AG08395 (cell line): ENCODE results near the gene KDM5B.
A peak's percentile ranks its signal among the peaks of the same experiment; 100 is the strongest.
"Not testable (repeated sequence)": the region's sequence is repeated elsewhere in the genome, so short reads cannot be mapped to it uniquely, and the experiment has no call there.

Experiments used
- DNase-seq: peaks from one replicate; pipeline ENCODE4 v3.0.0; 2012; ENCODE audit warnings: mixed read lengths, low spot score

Gene KDM5B

GRCh38 chr1:202812176-202813026 lies 4.2 kb upstream of the KDM5B start:
- DNase-seq: no peak

- DNase-seq: no peak
Observed at GRCh38 chr1:202811296-202812175, 3.3 kb upstream of the KDM5B start.

GRCh38 chr1:202810615-202811295 lies 2.5 kb upstream of the KDM5B start, which contains the start of gene PCAT6:
PCAT6 (plus strand) TSS chr1:202810954.
- DNase-seq: peak; percentile 96

DNA sequence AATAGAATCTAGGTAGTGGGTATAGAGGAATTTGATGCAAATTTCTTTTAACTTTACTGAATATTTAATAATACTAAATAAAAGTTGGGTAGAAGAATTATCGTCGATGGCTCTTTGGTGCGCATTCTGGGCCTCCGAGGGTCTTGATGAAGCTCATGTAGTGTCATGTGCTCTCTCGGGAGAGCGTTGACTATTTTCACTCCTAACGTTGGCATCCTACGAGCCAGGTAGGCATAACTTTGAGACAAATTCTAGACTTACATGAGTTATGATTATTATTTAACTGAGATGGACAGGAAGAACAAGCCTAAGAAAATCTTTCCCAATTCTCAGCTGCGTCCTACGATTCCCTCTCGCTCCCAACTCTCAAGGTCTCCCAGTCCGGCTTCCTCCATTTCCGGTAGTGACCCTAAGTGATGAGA lies 2.0 kb upstream of the KDM5B start:
- no peak for DNase-seq

GRCh38 chr1:202809597-202810159 lies 1.5 kb upstream of the KDM5B start:
- no peak for DNase-seq

- DNase-seq: peak; percentile 62
Observed at GRCh38 chr1:202807451-202807925, 733 bp downstream of the KDM5B start.

DNA sequence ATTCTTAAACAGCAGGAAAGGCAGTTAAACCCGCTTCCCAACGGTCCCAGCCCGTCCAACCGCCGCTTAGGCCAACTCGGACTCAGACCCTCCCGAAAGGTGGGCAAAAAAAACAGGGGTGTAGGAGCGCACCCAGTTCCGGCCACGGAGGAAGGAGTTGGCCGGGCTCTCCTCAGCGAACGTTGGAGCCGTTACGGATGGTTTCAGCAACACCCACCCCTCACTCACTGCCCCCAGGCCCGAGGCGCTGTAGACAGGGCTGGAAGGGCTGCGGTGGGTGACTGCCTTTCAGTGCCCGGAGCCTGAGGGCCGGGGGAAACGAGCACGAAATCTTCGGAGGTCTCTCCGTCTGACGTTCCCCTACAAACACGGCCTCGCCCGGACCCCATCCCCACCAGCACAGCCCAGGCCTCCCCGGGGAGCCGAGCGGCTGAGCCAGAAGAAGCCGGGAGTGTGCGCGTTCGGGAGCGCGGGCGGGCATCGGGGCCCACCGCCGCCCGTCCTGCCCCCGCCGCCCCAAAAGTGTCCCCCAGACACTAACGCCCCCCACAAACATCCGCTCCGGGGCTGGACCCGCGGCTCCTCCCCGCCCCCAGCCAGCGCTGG lies 1.3 kb downstream of the KDM5B start:
- no peak for DNase-seq

DNA sequence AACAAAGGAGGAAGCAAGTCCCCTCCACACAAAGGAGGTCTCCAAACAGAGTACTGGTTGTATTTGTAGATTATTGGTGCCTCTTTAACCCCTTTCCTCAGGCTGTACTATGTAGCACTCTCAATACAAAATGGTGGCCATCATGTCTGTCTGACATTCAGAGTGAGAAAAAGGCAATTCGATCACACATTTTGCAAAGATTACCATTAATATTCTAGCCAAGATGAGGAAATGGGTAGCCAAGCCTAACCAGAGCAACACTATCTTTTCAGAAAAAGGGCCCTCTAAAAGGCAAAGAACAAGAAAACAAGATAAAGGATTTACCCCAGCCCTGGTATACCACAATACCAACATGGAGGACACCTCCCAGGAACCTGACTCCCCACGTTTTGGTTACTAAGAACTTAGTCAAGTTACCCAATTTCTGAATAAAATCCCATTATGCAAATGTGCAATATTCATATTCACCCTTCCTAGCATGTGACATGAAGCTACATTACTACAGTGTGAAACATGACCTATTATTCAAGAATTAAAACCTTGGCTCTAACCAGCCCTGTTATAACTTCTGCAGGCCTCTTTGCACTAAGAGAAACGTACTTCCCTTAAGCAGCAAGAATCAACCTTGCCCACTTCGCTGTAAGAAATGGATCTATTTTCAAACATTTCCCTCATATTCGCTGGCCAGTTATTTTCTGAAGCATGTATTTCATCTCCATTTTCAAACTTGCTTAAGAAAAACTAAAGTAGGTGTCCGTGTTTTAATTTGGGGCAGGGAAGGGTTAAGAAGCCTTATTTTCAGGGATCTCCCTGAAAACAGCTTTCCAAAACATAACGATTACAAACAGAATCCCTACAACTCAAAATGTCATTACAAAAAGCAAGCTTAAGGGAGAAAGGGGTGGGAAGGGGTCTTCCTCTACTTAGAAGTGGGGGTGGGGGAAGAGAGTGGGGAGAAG lies 2.1 kb downstream of the KDM5B start:
- DNase-seq: no peak

DNA sequence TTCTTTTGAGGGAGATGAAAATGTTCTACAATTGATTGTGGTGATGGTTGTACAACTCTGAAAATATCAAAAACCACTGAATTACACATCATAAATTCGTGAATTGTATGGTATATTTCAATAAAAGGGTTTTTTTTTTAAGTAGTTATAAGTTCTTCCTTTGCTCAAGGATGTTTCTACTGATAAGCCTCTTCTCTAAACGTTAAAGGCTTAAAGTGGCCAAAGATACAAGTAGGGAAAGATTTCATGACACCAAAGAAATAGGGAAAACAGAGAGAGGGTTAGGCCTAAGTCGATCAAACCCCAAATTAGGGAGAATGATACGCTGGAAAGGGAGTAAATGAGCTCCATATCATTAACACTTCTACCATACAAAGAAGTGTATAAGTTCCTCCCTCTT lies 4.1 kb downstream of the KDM5B start:
- DNase-seq: no peak

DNA sequence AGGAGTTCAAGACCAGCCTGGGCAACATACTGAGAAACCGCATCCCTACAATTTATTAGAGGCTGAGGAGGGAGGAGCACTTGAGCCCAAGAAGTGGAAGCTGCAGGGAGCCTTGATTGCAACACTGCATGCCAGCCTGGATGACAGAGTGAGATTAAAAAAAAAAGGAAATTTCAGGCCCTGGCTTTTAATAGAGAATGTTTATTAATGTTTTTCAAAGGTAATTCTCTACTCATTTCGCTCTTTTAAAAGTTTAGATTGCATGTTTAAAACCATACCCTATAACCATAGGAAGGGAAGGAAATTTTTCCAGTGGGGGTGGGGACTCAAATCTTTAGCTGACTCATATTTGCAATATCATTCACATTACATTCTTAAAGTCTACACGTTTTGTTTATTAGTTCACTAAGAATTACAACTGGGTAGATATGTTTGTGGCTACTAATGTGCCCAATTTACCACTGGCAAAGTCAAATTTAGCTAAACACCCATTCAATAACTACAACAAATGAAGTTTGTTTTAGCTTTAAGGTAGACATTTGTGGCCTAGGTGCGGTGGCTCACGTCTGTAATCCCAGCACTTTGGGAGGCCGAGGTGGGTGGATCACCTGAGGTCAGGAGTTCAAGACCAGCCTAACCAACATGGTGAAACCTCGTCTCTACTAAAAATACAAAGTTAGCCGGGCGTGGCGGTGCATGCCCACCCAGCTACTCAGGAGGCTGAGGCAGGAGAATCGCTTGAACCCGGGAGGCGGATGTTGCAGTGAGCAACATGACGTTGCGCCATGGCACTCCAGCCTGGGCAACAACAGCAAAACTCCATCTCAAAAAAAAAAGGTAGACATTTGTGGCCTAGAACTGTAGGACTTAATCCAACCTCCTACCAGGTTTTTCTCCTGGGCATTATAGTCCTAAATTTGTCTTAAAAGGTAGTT lies 5.0 kb downstream of the KDM5B start:
- DNase-seq: no peak

DNA sequence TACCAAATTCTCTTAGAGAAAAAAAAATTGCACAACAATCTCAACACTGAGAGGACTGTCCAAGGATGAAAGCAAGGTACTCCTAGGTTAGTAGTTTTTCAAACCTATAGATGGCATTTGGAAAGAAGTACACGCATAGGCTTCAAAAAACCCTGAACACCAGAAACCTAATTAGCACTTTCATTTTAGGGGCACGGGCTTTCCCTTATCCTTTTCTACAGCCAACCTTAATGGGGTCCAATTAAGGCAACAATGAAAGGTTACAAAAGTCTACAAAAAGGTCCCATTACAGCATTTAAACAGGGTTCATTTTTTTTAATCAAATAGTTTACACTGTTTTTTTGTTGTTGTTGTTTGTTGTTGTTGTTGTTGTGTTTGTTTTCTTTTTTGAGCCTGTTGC lies 6.2 kb downstream of the KDM5B start:
- DNase-seq: no peak

- no peak for DNase-seq
Observed at GRCh38 chr1:202801175-202801574, 7.0 kb downstream of the KDM5B start.

DNA sequence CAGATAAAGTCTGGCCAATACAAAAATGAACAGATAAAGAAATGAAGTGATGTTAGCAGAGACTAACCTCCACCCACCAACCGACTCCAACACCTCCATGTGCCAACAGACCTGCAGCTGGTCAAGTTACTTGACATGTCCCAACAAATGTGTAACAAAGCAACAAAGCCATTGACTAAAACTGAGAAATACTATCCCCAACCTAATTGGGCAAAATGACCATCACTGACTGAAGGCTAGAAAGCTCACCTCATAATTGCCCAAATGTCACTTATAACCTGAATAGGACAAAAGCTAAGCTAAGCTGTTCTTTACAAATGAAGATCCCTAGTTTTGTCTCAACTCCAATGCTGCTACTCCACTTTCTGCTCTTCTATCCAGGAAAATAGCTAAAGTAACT lies 7.5 kb downstream of the KDM5B start:
- DNase-seq: no peak

GRCh38 chr1:202798792-202799331 lies 9.4 kb downstream of the KDM5B start:
- DNase-seq: no peak

DNA sequence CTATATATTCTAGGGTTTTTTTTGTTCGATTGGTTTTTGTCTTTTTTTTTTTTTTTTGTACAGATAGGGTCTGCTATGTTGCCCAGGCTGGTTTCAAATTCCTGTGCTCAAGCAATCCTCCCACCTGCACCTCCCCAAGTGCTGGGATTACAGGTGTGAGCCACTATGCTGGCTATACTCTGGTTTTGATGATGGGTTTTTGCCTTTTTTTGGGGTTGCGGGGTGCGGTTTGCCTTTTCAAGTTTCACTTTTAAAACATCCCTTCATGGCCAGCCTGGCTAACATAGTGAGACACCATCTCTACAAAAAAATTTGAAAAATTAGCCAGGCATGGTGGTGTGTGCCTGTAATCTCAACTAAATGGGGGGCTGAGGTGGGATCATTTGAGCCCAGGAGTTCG lies 10.0 kb downstream of the KDM5B start:
- DNase-seq: no peak

GRCh38 chr1:202796670-202797069 lies 11.6 kb downstream of the KDM5B start:
- DNase-seq: no peak

DNA sequence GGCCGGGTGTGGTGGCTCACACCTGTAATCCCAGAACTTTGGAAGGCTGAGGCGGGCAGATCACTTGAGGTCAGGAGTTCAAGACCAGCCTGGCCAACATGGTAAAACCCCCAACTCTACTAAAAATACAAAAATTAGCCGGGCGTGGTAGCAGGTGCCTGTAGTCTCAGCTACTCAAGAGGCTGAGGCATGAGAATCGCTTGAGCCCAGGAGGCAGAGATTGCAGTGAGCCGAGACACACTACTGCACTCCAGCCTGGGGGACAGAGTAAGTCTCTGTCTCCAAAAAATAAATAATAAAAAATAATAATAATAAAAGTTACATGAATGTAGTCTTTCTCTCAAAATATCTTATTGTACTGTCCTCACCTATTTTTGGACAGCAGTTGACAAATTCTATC lies 13.3 kb downstream of the KDM5B start:
- DNase-seq: not testable (repeated sequence)

GRCh38 chr1:202794051-202794740 lies 14.0 kb downstream of the KDM5B start:
- DNase-seq: no peak
